ENCODE data around the gene IGFBP6. TPM values are rescaled to one million over a fixed set of nuclear protein-coding genes. Genes with fewer than 3 reads are reported as not detected.
A peak's percentile ranks its signal among the peaks of the same experiment; 100 is the strongest.

The IGFBP6 gene
- total and polyA plus RNA-seq, 9 of the 15 experiments (the other 6 are each of a cell fraction or from before 2014, with no cell fraction given) = 0.15 to 1.4 (median 0.54) TPM

GRCh38 chr12:53077030-53077429 is 20.4 kb upstream of the IGFBP6 start:
- Histone ChIP-seq H2AFZ (ENCODE audit: low read depth, low read length) (no peak overlapping the region), H4K20me1 (replicated peaks; ENCODE audit: control insufficient read depth, insufficient read depth, low read length) (no peaks in the 10 kb centered on the region), H3K36me3 (ENCODE audit: control insufficient read depth, insufficient read depth, low read length) (peaks cover 14% of the 10 kb centered on the region; the same call in 2 of the 3 replicates), H3K4me1 (replicated peaks in 1 of 2; ENCODE audit: control insufficient read depth in 2 of 2, insufficient read depth in 2 of 2, low read length in 2 of 2) (peaks cover 17 to 30% of the 10 kb centered on the region in 2 experiments), H3K9me3 (replicated peaks; ENCODE audit: control insufficient read depth, insufficient read depth, low read depth, low read length) (no peaks in the 10 kb centered on the region), H3K4me3 (no peak overlapping the region), H3K79me2 (ENCODE audit: control insufficient read depth, insufficient read depth, low read length) (peaks cover 8% of the 10 kb centered on the region; the same call in 2 of the 3 replicates), H3K27ac (ENCODE audit: extremely low read depth, low read depth, low read length) (no peak overlapping the region), H3K4me2 (ENCODE audit: insufficient read depth, low read length) (no peak overlapping the region), H3K27me3 (ENCODE audit: control insufficient read depth in 2 of 2, insufficient read depth in 2 of 2, low read length in 2 of 2) (no peaks in the 10 kb centered on the region), H3K9ac (ENCODE audit: insufficient read depth in 1 of 2, low read depth in 2 of 2, low read length in 2 of 2) (peak overlapping the region in 1 of 2 experiments; percentile 50; a peak in 1 of 4 replicates), H3K9me1 (ENCODE audit: control insufficient read depth, insufficient read depth, low read length) (no peaks in the 10 kb centered on the region)
- 93% methylated on average over 8 of the region's 8 CpGs for WGBS (ENCODE audit: insufficient coverage, low coverage, missing lambda C conversion rate)
- ATAC-seq (no peak), FAIRE-seq (no peak), DNase-seq (ENCODE audit: extremely low read depth in 1 of 4, low spot score in 3 of 4) (no peak)
- intact Hi-C loops (cut with micrococcal nuclease) (no loop called here), in situ Hi-C loops (cut with MboI) (no loop called here)
- ChIA-PET POLR2A (no interaction called here), CTCF (ENCODE audit: low intra/inter-chr PET ratio) (no interaction called here)
- BruUV-seq (replicated peaks) = no TSS peak
- TF ChIP-seq U2AF2 (optimal IDR thresholded peaks at IDR 0.05; ENCODE audit: low read depth, low read length) (no peak), CBFA2T2 (conservative IDR thresholded peaks at IDR 0.05) (no peak), PHB (CRISPR knock-in tag; IDR thresholded peaks at IDR 0.05) (no peak), HDAC3 (IDR thresholded peaks at IDR 0.05; ENCODE audit: borderline replicate concordance, partially characterized antibody) (no peak), TCF7 (IDR thresholded peaks at IDR 0.05; ENCODE audit: borderline replicate concordance) (no peak), C11orf30 (IDR thresholded peaks at IDR 0.05; ENCODE audit: low read depth) (no peak), KLF13 (tag; IDR thresholded peaks at IDR 0.05; ENCODE audit: borderline replicate concordance, low read depth) (no peak), SRF (CRISPR knock-in tag; IDR thresholded peaks at IDR 0.05) (no peak), GTF2E2 (tag; IDR thresholded peaks at IDR 0.05) (no peak), ELF1 (tag; IDR thresholded peaks at IDR 0.05) (no peak), CSDE1 (IDR thresholded peaks at IDR 0.05) (no peak), ZNF324 (CRISPR knock-in tag; IDR thresholded peaks at IDR 0.05) (no peak), SIN3A (IDR thresholded peaks at IDR 0.05; ENCODE audit: borderline replicate concordance in 2 of 2, control insufficient read depth in 1 of 2, low read depth in 2 of 2, low read length in 2 of 2) (no peak), USF2 (CRISPR knock-in tag; IDR thresholded peaks at IDR 0.05) (no peak)
- TF ChIP-seq, protein P1, sequence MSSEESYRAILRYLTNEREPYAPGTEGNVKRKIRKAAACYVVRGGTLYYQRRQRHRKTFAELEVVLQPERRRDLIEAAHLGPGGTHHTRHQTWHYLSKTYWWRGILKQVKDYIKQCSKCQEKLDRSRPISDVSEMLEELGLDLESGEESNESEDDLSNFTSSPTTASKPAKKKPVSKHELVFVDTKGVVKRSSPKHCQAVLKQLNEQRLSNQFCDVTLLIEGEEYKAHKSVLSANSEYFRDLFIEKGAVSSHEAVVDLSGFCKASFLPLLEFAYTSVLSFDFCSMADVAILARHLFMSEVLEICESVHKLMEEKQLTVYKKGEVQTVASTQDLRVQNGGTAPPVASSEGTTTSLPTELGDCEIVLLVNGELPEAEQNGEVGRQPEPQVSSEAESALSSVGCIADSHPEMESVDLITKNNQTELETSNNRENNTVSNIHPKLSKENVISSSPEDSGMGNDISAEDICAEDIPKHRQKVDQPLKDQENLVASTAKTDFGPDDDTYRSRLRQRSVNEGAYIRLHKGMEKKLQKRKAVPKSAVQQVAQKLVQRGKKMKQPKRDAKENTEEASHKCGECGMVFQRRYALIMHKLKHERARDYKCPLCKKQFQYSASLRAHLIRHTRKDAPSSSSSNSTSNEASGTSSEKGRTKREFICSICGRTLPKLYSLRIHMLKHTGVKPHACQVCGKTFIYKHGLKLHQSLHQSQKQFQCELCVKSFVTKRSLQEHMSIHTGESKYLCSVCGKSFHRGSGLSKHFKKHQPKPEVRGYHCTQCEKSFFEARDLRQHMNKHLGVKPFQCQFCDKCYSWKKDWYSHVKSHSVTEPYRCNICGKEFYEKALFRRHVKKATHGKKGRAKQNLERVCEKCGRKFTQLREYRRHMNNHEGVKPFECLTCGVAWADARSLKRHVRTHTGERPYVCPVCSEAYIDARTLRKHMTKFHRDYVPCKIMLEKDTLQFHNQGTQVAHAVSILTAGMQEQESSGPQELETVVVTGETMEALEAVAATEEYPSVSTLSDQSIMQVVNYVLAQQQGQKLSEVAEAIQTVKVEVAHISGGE (CRISPR knock-in tag; IDR thresholded peaks at IDR 0.05) = no peak
- TF ChIP-seq, protein P2, sequence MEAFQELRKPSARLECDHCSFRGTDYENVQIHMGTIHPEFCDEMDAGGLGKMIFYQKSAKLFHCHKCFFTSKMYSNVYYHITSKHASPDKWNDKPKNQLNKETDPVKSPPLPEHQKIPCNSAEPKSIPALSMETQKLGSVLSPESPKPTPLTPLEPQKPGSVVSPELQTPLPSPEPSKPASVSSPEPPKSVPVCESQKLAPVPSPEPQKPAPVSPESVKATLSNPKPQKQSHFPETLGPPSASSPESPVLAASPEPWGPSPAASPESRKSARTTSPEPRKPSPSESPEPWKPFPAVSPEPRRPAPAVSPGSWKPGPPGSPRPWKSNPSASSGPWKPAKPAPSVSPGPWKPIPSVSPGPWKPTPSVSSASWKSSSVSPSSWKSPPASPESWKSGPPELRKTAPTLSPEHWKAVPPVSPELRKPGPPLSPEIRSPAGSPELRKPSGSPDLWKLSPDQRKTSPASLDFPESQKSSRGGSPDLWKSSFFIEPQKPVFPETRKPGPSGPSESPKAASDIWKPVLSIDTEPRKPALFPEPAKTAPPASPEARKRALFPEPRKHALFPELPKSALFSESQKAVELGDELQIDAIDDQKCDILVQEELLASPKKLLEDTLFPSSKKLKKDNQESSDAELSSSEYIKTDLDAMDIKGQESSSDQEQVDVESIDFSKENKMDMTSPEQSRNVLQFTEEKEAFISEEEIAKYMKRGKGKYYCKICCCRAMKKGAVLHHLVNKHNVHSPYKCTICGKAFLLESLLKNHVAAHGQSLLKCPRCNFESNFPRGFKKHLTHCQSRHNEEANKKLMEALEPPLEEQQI (IDR thresholded peaks at IDR 0.05) = no peak
